Measurements from ENCODE around the gene SERGEF.
"Not testable (repeated sequence)": the region's sequence is repeated elsewhere in the genome, so short reads cannot be mapped to it uniquely, and the experiment has no call there.

SERGEF gene

GRCh38 chr11:17898782-17899181, 114.1 kb downstream of the SERGEF start:
- DNase-seq = no peak

GRCh38 chr11:17898071-17898470, 114.8 kb downstream of the SERGEF start:
- DNase-seq = no peak

- no peak for DNase-seq
Measured at GRCh38 chr11:17897495-17897894, 115.4 kb downstream of the SERGEF start.

DNA sequence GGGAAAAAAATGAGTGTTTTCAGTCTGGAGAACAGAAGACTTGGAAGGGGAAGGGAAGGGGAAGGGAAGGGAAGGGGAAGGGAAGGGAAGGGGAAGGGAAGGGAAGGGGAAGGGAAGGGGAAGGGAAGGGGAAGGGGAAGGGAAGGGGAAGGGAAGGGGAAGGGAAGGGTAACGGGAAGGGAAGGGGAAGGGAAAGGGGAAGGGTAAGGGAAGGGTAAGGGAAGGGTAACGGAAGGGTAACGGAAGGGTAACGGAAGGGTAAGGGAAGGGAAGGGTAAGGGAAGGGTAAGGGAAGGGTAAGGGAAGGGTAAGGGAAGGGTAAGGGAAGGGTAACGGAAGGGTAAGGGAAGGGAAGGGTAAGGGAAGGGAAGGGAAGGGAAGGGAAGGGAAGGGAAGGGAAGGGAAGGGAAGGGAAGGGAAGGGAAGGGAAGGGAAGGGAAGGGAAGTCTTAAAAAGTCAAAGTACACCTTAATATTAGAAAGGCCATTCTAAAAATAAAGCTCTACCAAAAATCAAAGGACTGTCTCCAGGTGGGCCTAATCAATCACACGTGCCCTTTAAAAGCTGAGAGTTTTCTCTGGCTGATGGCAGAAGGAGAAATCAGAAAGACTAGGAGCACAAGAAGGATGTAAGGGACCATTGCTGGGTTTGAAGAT, 116.2 kb downstream of the SERGEF start:
- DNase-seq = not testable (repeated sequence)

DNA sequence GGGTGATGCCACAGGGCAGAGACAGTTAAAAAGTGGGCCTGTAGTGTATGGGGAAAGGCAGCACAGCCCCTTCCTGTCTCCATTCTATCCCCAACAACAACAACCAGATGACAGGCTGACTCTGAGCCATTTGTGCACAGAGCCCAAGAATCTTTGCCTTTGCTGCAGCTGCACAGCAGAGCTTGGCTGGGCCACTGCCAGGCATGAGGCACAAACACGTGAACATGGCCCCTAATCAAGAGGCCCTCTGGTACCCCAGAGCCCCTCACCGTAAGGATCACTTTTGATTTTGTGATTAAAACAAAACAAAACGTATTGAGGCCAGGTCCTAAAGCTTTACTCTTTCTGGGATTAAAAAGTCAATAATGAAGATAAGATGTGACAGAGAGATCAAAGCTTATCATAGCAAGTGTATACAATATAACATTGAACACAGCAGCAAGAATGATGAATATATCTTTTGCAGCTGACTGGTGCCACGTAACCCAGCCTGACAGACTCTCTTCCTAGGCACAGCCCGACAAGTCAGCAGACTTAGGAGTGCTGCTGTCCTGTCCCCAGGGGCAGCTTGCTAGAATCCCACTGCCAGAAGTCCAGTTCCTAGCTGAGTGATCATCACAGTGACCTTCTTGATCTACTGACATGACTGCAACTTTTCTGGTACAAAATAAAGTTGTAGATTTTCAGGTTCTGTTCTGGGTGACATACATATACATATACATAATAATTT, 117.8 kb downstream of the SERGEF start:
- DNase-seq = no peak

DNA sequence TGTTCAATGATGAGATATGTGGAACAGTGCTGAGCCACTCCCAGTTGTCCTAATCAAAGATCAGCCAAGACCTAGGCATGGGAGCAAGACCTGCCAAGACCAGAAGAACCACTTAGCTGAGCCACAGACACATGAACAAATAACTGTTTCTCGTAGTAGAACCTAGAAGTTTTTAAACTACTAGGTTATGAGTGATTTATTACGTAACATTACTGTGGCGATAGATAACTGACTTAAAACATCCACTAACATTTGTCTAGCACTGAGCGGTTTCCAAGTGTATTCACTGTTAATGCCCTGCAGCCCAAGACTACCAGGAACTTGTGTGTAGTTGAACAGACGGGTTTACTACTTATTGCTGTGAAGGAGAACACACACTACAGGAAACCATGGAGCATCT, 120.4 kb downstream of the SERGEF start:
- no peak for DNase-seq

GRCh38 chr11:17890325-17890724, 122.5 kb downstream of the SERGEF start:
- DNase-seq = no peak

- no peak for DNase-seq
Measured at GRCh38 chr11:17887779-17888178, 125.1 kb downstream of the SERGEF start.

DNA sequence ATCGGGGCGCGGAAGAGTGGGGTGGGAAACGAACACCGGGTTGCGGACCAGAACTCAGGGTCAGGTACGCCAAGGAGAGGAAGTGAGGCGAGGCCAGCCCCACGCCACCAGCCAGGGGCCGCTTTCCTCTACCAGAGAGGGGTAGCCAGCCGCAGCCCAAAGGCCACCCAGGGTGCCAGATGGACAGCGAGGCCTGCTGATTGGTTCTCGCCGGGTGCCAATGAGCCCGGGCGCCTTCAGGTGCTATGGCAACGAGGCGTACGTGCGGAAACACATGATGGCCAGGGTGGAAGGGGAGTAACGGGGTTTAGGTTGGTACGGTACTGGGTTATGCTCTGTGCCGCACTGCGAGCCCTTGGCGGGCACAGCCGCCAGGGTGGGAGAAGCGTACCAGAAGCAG, 128.9 kb downstream of the SERGEF start:
- DNase-seq = no peak

GRCh38 chr11:17883057-17883456, 129.8 kb downstream of the SERGEF start:
- no peak for DNase-seq

- DNase-seq = no peak
Measured at GRCh38 chr11:17878743-17879142, 134.1 kb downstream of the SERGEF start.

DNA sequence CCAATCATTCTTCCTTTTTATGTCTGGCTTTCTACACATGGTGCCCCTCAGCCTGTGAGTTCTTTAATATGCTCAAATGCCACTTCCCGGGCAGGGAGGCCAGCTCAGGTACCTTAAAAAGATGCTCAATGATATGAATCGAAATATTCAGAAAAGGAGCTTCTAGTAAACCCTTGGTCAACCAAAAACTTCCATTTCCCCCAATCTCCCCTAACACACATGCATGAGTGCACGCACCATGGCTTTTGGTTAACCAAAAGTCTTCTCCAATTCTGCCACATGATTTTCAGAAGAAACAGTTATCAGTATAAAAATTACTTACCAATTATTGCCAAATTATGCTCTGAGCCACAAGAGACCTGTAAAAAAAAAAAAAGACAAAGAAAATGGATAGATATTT, 135.0 kb downstream of the SERGEF start:
- no peak for DNase-seq

DNA sequence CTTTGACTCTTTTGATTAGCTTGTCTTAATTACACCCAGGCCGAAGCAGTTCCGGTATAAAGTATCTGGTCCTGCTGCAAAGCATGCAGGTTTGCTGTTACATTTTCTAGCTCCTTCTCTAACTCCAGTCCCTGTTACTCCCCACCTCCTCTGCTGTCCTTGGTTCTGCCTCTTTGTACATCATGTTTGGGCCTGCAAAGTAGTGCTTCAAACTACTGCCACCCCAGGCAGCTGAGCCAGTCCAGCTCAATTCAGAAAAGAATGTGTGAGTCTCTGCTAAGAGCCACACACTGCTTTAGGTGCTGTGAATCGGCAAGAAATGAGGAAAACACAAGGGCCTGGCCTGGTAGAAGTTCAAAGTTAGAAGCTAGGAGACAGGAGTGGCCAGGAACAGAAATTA, 136.0 kb downstream of the SERGEF start:
- no peak for DNase-seq

- DNase-seq = peak in 1 of 2 experiments; percentile 3
Measured at GRCh38 chr11:17875891-17876290, 137.0 kb downstream of the SERGEF start.

DNA sequence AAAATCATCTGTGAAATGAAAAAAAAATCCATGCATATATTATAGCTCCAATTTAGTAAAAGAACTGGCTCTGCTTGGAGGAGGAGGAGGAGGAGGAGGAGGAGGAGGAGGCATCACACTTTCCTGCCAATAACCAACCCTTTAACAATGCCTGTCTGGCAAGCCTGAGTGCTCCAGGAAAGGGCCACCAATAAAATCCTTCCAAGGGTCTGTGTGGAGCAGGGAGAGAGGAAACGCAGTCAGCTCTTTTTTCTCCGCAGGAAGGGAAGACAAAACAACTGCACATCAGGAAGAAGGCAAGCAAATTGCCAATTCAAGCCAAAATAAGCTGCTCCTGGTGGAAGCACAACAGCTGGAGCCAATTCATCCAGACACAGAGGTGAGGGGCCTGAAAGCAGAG, 139.3 kb downstream of the SERGEF start:
- DNase-seq = no peak

- DNase-seq = not testable (repeated sequence)
Measured at GRCh38 chr11:17868398-17868797, 144.4 kb downstream of the SERGEF start.

GRCh38 chr11:17867341-17867740, 145.5 kb downstream of the SERGEF start:
- no peak for DNase-seq

GRCh38 chr11:17865765-17866428, 146.9 kb downstream of the SERGEF start:
- no peak for DNase-seq

GRCh38 chr11:17864478-17864941, 148.3 kb downstream of the SERGEF start:
- no peak for DNase-seq

- DNase-seq = no peak
Measured at GRCh38 chr11:17861036-17861755, 151.7 kb downstream of the SERGEF start.

DNA sequence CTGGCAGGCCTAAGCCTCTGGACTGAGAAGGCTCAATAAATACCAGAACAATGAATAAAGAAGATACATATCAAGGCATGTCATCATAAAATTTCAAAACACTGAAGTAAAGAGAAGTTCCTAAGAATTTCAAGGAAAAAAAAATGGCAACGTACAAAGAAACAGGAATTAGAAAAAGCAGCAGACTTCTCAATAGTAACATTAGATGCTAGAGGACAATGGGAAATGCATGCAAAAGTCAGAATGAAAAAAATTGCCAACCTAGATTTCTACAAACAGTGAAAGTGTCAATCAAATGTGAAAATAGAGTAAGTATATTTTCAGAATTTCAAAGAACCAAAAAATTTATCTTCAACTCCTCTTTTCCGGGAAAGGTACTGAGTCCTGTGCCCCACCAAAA, 153.3 kb downstream of the SERGEF start:
- DNase-seq = no peak

GRCh38 chr11:17855531-17856290, 157.1 kb downstream of the SERGEF start:
- no peak for DNase-seq

DNA sequence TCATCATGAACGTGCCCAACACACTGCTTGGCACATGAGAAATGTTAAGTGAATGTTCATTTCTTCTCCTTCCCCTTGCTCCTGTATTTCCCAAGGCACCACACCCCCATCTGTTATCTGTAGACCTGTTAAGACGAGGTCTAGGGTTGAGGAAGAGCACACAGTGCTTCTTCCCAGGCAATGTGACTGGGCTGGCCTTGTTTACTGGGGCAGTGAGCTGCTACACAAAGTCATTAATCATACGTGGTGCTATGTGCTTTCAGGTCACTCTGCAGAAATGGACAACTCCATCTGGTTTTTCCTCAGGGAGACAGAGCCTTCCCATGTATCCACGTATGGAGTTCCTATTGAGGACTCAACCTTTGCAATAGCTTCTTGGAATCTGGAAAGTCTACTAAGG, 159.6 kb downstream of the SERGEF start:
- DNase-seq = no peak

All from Kasumi-1 (cell line).